SW480 (cell line): ENCODE results near the gene RASA4B.
"Not testable (repeated sequence)": the region's sequence is repeated elsewhere in the genome, so short reads cannot be mapped to it uniquely, and the experiment has no call there.

Experiments used
- DNase-seq: peaks from one replicate; pipeline ENCODE4 v3.0.0-alpha.2; 2016; ENCODE audit warnings: low spot score

RASA4B gene

GRCh38 chr7:102517550-102518147 is at the start of gene RASA4B:
Gene RASA4B, minus strand, starts transcription at chr7:102517777. Its CDS starts 67 bp downstream, at chr7:102517710.
- not testable (repeated sequence) for DNase-seq

- DNase-seq, result not testable (repeated sequence)
Observed at GRCh38 chr7:102550808-102551422, 33.3 kb upstream of the RASA4B start, which contains the start of gene SPDYE2. Gene SPDYE2, plus strand, starts transcription at chr7:102551226. Its CDS starts 2,030 bp downstream, at chr7:102553256.

DNA sequence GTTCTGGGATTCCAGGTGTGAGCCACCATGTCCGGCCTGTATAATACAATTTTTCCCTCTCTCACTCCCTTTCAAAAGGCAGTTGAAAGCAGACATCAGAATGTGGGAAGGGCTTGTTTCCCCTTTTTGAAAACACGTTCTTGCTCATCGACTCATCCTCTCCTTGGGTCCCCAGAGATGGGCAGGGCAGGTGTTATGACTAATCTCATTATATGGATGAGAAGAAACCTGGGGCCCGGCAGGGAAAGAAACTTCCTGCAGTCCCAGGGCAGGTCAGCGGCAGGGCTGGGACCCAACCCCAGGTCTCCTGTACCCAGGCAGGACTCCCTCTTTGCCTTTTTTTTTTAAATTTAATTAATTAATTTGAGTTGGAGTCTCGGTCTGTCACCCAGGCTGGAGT is 28.8 kb upstream of the RASA4B start:
- DNase-seq, result not testable (repeated sequence)

- not testable (repeated sequence) for DNase-seq
Observed at GRCh38 chr7:102545288-102545687, 27.7 kb upstream of the RASA4B start.

DNA sequence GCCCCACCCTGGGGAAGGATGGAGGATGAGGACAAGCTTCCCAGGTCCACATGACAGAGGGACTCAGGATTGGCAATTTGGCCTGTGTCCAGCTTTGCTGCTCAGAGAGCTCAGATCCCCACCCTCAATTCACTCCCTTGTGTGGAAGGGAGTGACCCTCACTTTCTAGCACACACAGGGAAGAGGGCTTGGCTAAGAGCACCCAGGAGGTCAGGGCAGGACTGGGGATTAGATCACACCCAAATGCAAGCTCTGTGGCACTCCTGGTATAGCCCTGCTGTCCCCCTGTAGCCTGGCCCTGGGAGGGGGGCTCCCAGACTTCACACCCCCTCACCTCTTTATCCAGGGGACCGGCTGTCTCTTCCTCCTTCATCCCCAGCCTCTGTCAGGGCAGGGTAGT is 26.8 kb upstream of the RASA4B start:
- DNase-seq, result not testable (repeated sequence)

- not testable (repeated sequence) for DNase-seq
Observed at GRCh38 chr7:102543596-102543995, 26.0 kb upstream of the RASA4B start, which contains the start of gene UPK3BL2. Gene UPK3BL2, minus strand, starts transcription at chr7:102543696. Its CDS starts 60 bp downstream, at chr7:102543636.

DNA sequence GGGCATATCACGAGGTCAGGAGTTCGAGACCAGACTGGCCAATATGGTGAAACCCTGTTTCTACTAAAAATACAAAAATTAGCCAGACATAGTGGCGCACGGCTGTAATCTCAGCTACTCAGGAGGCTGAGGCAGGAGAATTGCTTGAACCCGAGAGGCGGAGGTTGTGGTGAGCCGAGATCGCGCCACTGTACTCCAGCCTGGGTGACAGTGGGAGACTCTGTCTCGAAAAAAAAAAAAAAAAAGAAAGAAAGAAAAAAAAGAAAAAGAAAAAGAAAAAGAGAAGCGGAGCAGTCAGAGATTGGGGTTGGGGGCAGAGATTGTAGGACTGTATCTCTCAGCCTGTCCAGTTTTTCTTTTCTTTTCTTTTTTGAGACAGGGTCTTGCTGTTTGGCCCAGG is 25.2 kb upstream of the RASA4B start:
- not testable (repeated sequence) for DNase-seq

DNA sequence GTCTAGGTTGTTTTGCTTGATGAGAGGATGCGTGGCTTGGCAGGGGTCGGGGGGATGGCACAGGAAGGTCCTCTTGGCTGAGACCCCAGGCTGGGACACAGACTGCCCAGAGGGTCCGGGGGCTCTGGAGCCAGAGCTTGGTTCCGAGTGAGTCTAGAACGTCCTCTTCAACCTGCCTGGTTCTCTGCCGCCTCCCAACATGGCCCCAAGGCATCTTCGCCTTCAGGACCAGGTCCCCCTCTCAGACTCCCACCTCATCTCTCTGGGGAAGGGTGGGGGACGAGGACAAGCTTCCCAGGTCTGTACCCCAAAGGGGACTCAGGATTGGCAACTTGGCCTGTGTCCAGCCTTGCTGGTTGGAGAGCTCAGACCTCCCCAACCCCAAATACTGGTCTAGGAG is 24.5 kb upstream of the RASA4B start:
- DNase-seq, result not testable (repeated sequence)

GRCh38 chr7:102540604-102541003 is 23.0 kb upstream of the RASA4B start:
- not testable (repeated sequence) for DNase-seq

DNA sequence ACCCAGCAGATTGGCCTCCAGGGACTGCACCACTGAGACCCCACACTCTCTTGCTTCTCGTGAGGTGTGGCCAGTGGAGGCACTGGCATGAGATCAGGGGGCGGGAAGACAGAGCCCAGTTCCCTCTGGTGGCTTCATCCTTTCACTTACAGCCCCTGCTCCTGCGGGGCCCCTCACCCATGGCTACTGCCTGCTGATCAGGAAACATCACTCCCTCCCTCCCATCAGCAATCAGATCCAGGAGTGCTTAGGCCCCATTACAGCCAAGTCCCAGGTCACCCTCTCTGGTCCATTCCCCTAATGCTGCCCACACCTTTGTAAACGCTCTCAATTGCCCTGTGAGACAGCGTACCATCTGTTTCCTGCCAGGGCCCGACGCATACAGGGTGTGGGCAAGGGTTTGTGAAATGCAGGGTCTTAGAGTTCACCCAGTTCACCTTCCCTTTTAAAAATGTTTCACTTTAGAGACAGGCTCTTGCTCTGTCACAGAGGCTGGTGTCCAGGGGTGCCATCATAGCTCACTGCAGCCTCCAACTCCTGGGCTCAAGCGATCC is 17.6 kb upstream of the RASA4B start:
- not testable (repeated sequence) for DNase-seq

DNA sequence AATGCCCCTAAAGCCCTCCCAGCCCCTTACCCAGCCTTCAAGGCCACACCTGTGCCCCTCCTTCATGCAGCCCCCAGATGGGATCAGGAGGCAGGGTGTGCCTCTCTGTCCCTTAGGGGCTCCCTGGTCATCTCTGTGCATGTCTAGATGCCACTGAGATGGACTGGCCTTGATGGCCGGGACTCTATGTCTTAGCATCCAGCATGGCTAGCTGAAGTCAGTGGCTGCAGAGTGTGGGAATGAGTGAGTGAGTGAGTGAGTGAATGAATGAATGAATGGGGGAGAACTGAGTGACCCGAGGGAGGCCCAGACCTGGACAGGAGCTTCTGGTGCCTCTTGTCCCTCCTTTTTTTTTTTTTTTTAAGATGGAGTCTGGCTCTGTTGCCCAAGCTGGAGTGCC is 14.6 kb upstream of the RASA4B start:
- not testable (repeated sequence) for DNase-seq

- DNase-seq, result not testable (repeated sequence)
Observed at GRCh38 chr7:102531583-102531982, 14.0 kb upstream of the RASA4B start.

DNA sequence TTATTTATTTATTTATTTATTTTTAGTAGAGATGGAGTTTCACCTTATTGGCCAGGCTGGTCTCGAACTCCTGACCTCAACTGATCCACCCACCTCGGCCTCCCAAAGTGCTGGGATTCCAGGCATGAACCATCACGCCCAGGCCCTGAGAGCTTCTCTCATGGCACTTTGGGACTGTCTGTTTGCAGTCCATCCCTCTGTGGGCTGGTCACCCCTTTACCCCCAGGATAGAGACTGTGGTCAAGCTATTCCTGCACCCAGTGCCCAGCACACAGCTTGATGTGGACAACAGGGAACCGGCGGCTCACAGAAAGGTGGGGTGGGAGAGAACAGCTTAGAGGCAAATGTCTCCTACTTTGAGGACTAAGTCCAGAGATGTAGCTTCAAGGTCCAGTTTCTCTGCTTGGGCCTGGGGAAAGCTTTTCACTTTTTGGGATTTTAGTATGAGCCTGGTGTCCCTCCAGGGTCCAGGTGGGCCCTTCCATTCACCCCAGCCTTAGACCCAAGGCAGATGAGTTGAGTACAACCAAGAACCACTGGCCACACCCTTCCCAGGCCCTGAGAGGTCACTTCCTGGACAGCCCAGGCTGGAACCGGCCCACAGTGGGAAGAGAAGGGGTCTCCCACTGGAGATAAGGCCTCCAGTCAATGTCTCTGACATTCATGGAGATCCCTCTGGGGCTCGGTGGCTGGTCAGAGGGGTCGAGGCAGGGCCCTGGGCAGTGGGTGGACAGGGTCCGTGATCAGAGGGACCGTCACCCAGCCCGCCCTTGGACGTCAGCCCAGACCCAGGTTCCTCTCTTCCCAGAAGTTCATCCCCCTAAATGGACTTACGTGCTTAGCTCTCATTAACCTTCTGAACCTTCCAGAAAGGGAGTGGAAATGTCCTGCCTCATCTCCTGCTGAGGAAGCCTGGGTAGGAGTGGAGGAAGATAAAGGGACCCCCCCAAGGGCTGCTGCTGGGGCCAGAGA is 10.5 kb upstream of the RASA4B start:
- not testable (repeated sequence) for DNase-seq

DNA sequence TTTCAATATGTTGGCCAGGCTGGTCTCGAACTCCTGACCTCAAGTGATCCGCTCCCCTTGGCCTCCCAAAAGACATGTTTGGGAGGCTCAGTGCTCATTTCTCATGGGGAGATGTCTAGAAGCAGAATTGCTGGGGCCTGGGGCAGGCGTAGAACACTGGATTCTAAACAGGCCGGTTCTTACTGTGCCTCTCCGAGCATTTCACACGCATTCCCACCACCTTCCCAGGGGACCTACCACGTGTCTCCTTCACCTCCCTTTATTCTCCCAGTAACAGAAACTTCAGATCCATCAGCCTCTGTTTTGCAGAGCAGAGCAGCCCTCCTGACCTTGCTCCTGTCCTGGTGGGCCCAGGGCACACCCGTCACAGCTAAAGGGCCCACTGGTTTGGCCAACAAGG is 9.6 kb upstream of the RASA4B start:
- DNase-seq, result not testable (repeated sequence)

- not testable (repeated sequence) for DNase-seq
Observed at GRCh38 chr7:102524803-102525202, 7.2 kb upstream of the RASA4B start.

- DNase-seq, result not testable (repeated sequence)
Observed at GRCh38 chr7:102520797-102521196, 3.2 kb upstream of the RASA4B start.

GRCh38 chr7:102516951-102517350 is 626 bp downstream of the RASA4B start:
- DNase-seq, result not testable (repeated sequence)

DNA sequence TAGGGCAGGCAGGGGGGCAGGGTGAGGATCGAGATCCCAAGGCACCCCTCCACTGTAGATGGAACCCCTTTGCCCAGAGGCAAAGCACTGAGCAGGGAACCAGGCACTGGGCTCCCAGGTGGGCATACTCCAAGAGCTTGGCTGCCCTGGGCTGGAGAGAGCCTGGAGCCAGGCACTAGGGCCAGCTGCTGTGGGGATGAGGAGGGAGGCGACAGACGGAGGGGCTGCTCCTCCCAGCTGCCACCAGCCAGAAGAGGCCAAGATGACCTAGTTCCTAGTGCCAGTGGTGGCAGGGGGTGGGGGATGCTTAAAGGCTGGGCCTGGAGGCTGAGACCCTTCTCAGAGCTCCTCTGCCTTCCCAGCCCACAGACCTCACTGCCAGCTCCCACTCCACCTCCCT is 1.7 kb downstream of the RASA4B start:
- DNase-seq, result not testable (repeated sequence)

DNA sequence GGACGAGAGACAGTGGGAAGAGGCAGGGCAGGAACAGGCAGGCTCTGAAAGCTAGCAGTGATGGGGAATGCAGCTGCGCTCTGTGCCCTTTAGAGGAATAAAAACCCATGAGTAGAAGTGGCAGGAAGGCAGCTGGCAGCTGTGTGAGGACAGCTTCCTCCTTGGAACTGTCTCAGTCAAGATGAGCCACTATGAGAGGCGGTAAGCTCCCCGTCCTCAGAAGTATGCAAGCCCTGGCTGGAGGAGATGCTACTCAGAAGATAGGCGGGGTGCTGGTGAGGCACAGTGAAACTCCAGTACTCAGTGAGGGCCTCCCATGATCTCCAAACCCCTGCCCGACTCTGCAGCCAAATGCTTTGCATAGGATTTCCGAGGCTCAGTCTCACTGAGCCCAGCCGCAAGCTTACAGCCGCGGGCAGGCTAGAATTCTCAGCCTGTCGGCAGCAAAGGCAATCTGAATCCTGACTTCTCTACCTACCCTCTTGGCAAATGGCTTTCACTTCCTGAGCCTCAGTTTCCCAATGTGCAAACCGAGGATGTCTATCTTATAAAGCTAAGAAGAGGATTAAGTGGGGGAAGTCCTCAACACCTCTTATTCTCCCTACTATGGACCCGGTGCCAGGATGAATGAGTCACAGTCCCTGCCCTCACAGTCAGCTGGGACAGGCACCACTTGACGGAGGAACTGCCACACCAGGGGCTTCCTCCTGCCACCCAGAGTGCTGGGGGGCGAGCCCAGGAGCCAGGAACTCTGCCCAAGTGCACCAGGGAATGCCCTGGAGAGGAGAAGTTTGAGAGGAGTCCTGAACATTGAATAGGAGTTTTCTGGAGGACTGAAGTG is 2.5 kb downstream of the RASA4B start:
- not testable (repeated sequence) for DNase-seq

GRCh38 chr7:102512642-102513221 is 4.8 kb downstream of the RASA4B start:
- peak; percentile 34 for DNase-seq
